GOT3 (cell line): ENCODE results near the gene FCGBP.
"Not testable (repeated sequence)": the region's sequence is repeated elsewhere in the genome, so short reads cannot be mapped to it uniquely, and the experiment has no call there.

ENCODE experiments used
- DNase-seq: peaks from one replicate; lab custom pipeline; 2025; ENCODE audit warnings: mixed read lengths; lab: John Stamatoyannopoulos, UW

Gene FCGBP

DNA sequence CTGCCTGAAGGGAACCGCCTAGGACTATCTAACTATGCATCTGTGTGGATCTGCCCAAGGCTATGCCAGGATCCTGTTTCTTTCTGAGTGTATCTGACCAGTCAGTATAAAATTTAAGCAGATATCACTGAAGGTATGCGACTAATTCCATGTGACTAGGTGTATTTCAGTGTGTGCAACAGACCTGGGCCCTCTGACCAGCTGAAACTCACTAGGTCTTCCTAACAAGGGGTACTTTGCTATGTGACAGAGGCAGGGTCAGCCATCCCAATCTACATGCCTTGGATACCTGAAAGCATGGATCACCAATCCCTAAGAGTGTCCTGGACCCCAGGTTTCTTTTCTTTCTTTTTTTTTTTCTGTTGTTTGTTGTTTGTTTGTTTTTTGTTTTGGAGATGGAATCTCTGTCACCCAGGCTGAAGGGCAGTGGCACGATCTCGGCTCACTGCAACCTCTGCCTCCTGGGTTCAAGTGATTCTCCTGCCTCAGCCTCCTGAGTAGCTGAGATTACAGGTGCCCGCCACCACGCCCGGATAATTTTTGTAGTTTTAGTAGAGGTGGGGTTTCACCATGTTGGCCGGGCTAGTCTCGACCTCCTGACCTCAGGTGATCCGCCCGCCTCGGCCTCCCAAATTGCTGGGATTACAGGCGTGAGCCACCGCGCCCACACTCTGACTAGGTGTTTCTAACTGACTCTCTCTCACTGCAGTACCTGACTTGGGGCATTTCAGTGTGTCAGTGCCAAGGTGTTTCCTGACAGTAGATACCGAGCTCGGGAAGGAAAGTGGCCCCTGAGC, 43.5 kb downstream of the FCGBP start:
- DNase-seq, result no peak

DNA sequence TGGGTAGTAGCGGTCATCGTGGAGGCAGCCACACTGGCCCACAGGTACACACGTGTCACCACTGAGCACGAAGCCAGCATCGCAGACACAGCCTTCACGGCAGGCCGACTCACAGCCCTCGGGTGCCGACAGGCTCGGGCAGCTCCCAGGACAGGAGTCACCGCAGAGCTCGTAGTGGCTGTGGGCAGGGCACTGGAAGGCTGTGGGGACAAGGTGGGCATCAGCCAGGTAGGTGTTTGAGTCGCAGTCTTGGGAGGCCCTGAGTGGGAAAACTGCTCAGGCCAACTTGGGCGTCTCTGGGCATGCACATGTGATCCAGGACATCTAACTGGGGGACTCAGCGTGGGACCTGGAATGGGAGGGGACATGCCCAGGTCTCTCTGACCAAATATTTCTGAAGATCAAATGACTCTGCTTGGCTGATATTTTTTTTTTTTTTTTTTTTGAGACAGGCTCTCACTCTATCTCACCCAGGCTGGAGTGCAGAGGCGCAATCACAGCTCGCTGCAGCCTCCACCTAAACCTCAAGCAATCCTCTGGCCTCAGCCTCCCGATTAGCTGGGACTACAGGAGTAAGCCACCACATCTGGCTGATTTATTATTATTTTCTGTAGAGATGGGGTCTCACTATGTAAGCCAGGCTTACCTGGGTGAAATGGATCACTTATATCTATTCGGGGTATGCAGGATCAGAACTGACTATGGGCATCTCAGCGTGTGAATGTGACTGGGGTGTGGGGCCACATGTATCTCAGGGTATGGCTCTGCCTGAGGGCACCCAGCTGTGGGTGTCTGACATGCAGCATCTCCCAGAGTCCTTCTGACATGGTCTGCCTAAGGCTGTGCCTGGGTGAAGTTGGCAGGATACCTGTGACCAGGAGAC, 44.3 kb downstream of the FCGBP start:
- not testable (repeated sequence) for DNase-seq

DNA sequence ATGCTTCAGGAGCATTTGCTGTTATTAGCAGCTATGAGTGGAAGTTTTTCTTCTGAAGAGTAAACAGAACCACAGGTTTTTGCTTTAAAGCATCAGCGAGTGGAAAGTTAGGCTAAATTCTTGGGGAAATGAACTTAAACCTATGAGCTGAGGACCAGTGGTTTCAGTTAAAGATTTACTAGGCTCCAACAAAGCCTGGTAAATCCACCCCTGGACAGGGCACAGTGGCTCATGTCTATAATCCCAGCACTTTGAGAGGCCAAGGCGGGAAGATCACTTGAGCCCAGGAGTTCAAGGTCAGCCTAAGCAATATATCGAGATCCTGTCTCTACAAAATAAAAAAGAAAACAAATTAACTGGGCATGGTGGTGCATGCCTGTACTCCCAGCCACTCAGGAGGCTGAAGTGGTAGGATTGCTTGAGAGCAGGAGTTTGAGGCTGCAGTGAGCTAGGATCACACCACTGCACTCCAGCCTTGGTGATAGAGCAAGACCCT, 46.9 kb downstream of the FCGBP start:
- not testable (repeated sequence) for DNase-seq

DNA sequence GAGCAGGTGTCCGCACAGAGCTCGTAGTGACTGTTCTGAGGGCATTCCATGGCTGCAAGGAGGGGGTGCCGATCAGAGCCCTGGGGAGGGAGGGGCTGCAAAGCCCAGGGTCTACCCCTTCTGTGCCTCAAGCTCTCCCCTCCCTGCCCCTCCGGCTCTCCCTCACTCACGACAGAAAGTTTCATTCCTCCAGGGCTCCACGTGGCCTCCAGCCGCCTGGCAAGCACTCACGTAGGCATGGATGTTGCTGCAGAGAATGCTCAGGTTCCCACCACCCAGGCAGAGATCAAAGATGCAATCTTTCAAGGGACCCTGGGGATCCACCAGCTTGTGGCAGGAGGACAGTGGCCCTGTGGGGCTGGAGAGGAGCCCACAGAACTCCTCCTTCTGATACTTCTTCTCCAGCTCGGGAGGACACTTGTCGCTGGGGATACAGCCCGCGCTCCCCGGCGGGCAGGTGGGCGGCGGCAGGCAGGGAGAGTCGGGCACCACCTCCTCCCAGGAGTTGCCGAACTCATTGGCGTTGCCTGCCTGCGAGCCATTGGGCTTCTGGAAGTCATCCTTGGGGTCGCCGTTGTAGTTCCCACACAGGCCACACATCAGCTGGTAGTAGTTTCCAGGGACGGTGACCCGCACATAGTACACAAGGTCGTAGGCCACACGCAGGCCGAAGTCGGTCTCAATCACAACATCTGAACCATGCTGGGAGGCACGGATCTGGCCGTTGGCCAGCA, 48.4 kb downstream of the FCGBP start:
- not testable (repeated sequence) for DNase-seq

DNA sequence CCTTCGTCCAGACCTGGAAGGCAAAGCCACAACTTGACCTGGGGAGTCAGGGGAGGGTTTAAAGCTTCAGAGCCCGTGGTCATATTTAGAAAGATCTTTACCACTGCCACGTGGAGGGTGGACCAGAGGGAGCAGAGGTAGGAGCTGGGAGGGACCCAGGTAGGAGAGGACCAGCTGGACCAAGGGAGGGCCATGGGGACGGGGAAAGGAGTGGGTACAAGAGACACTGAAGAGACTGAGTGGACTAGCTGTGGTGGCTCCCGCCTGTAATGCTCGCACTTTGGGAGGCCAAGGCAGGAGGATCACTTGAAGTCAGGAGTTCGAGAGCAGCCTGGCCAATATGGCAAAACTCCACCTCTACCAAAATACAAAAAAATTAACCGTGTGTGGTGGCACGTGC, 49.7 kb downstream of the FCGBP start:
- DNase-seq, result not testable (repeated sequence)
